Skeletal muscle tissue (tissue), 4 donors: ENCODE measurements around the gene SSMEM1. TPM values are rescaled to one million over a fixed set of nuclear protein-coding genes. Genes with fewer than 3 reads are reported as not detected.

ENCODE experiments used
- H3K27ac ChIP-seq: one replicate; pipeline ENCODE4 v1.7.0; 2013; ENCODE audit warnings: mild to moderate bottlenecking, low read depth, low read length, inconsistent platforms
- H3K27me3 ChIP-seq, 3 donors: one replicate each; pipeline ENCODE4 v1.7.0; 2013; ENCODE audit warnings: low read length in 3 of 3; ENCODE audit not compliant: control insufficient read depth in 3 of 3, insufficient read depth in 3 of 3
- H3K36me3 ChIP-seq, 3 donors: one replicate each; pipeline ENCODE4 v1.7.0; 2013; ENCODE audit warnings: low read length in 3 of 3; ENCODE audit not compliant: control insufficient read depth in 3 of 3, insufficient read depth in 3 of 3
- H3K4me1 ChIP-seq, 3 donors: one replicate each; pipeline ENCODE4 v1.7.0; 2013; ENCODE audit warnings: low read length in 3 of 3, mild to moderate bottlenecking in 3 of 3; ENCODE audit not compliant: control insufficient read depth in 3 of 3, insufficient read depth in 3 of 3
- H3K4me3 ChIP-seq, 3 donors: one replicate each; pipeline ENCODE4 v1.7.0; 2013; ENCODE audit warnings: low read length in 3 of 3
- H3K9ac ChIP-seq, 3 donors: one replicate each; pipeline ENCODE4 v1.7.0; 2013; ENCODE audit warnings: low read length in 3 of 3, mild to moderate bottlenecking in 3 of 3, moderate library complexity in 2 of 3, low read depth in 1 of 3
- H3K9me3 ChIP-seq, 3 donors: one replicate each; pipeline ENCODE4 v1.7.0; 2013; ENCODE audit warnings: low read length in 3 of 3; ENCODE audit not compliant: control insufficient read depth in 3 of 3
- total RNA-seq: library from RNA; depleted of rRNA; stranded (reverse); fragments of >200 nt; gene quantifications from one replicate; pipeline ENCODE4 v1.2.3, GENCODE V29; 2014
- donor health status: Osteomylitis.

The SSMEM1 gene
- total RNA-seq: not detected

- peaks cover 0 to 11% (median 3%) of the 10 kb centered on the region in 3 donors for H3K4me1 ChIP-seq
- H3K36me3 ChIP-seq: peaks cover under 1 to 6% (median under 1%) of the 10 kb centered on the region in 3 donors
- no peak within 1 kb of the TSS for H3K4me3 ChIP-seq
- H3K9ac ChIP-seq: no peak within 1 kb of the TSS
- H3K27ac ChIP-seq: no peak within 1 kb of the TSS
- no peaks in the 10 kb centered on the region for H3K9me3 ChIP-seq
- no peaks in the 10 kb centered on the region for H3K27me3 ChIP-seq
These were observed at the start of gene SSMEM1 for GRCh38 chr7:130207642-130208041. Gene SSMEM1 (plus strand): TSS chr7:130207860. CDS start chr7:130207911, 51 bp downstream.

GRCh38 chr7:130160023-130160422 is 47.6 kb upstream of the SSMEM1 start:
- Histone ChIP-seq H3K9me3 (no peaks in the 10 kb centered on the region), H3K27me3 (no peaks in the 10 kb centered on the region), H3K4me1 (peaks cover 0 to 2% (median 0%) of the 10 kb centered on the region in 3 donors), H3K36me3 (peaks cover 13 to 27% (median 20%) of the 10 kb centered on the region in 3 donors), H3K27ac (no peak overlapping the region), H3K9ac (no peak overlapping the region), H3K4me3 (no peak overlapping the region)

- Histone ChIP-seq H3K9me3 (no peaks in the 10 kb centered on the region), H3K36me3 (peaks cover 13 to 27% (median 20%) of the 10 kb centered on the region in 3 donors), H3K27ac (no peak overlapping the region), H3K9ac (no peak overlapping the region), H3K4me3 (no peak overlapping the region), H3K27me3 (no peaks in the 10 kb centered on the region), H3K4me1 (no peaks in the 10 kb centered on the region)
These were observed 47.2 kb upstream of the SSMEM1 start for GRCh38 chr7:130160455-130160854.

- no peaks in the 10 kb centered on the region for H3K9me3 ChIP-seq
- H3K27ac ChIP-seq: no peak overlapping the region
- no peaks in the 10 kb centered on the region for H3K4me1 ChIP-seq
- H3K9ac ChIP-seq: no peak overlapping the region
- H3K4me3 ChIP-seq: no peak overlapping the region
- H3K36me3 ChIP-seq: peaks cover 13 to 27% (median 20%) of the 10 kb centered on the region in 3 donors
- no peaks in the 10 kb centered on the region for H3K27me3 ChIP-seq
These were observed 45.5 kb upstream of the SSMEM1 start for GRCh38 chr7:130162196-130162595.

GRCh38 chr7:130174237-130174959 is 33.3 kb upstream of the SSMEM1 start:
- no peak overlapping the region for H3K27ac ChIP-seq
- H3K27me3 ChIP-seq: no peaks in the 10 kb centered on the region
- H3K36me3 ChIP-seq: peaks cover 16 to 27% (median 24%) of the 10 kb centered on the region in 3 donors
- H3K4me1 ChIP-seq: no peaks in the 10 kb centered on the region
- no peak overlapping the region for H3K4me3 ChIP-seq
- H3K9ac ChIP-seq: no peak overlapping the region
- H3K9me3 ChIP-seq: no peaks in the 10 kb centered on the region

- peaks cover 13 to 28% (median 26%) of the 10 kb centered on the region in 3 donors for H3K36me3 ChIP-seq
These were observed 29.4 kb upstream of the SSMEM1 start for GRCh38 chr7:130178251-130178650.

GRCh38 chr7:130179631-130180030 is 28.0 kb upstream of the SSMEM1 start:
- H3K9me3 ChIP-seq: no peaks in the 10 kb centered on the region
- no peaks in the 10 kb centered on the region for H3K27me3 ChIP-seq
- H3K36me3 ChIP-seq: peaks cover 8 to 30% (median 24%) of the 10 kb centered on the region in 3 donors
- H3K4me3 ChIP-seq: no peak overlapping the region
- no peaks in the 10 kb centered on the region for H3K4me1 ChIP-seq
- no peak overlapping the region for H3K27ac ChIP-seq
- H3K9ac ChIP-seq: no peak overlapping the region

More at GRCh38 chr7:130178251-130178650, 29.4 kb upstream of the SSMEM1 start:
- no peaks in the 10 kb centered on the region for H3K27me3 ChIP-seq
- H3K9ac ChIP-seq: no peak overlapping the region
- H3K4me3 ChIP-seq: no peak overlapping the region
- no peaks in the 10 kb centered on the region for H3K9me3 ChIP-seq
- no peaks in the 10 kb centered on the region for H3K4me1 ChIP-seq
- H3K27ac ChIP-seq: no peak overlapping the region

- Histone ChIP-seq H3K27me3 (no peaks in the 10 kb centered on the region), H3K9ac (no peak overlapping the region), H3K36me3 (peaks cover 8 to 32% (median 23%) of the 10 kb centered on the region in 3 donors), H3K4me1 (no peaks in the 10 kb centered on the region), H3K4me3 (no peak overlapping the region), H3K27ac (no peak overlapping the region), H3K9me3 (no peaks in the 10 kb centered on the region)
These were observed 26.9 kb upstream of the SSMEM1 start for GRCh38 chr7:130180571-130181262.

GRCh38 chr7:130181263-130181605 is 26.4 kb upstream of the SSMEM1 start:
- Histone ChIP-seq H3K27ac (no peak overlapping the region), H3K4me1 (no peaks in the 10 kb centered on the region), H3K4me3 (no peak overlapping the region), H3K9me3 (no peaks in the 10 kb centered on the region), H3K36me3 (peaks cover 8 to 32% (median 23%) of the 10 kb centered on the region in 3 donors), H3K9ac (no peak overlapping the region), H3K27me3 (no peaks in the 10 kb centered on the region)

GRCh38 chr7:130182990-130183389 is 24.7 kb upstream of the SSMEM1 start:
- no peaks in the 10 kb centered on the region for H3K4me1 ChIP-seq
- H3K27ac ChIP-seq: no peak overlapping the region
- peaks cover 8 to 32% (median 21%) of the 10 kb centered on the region in 3 donors for H3K36me3 ChIP-seq
- H3K9me3 ChIP-seq: no peaks in the 10 kb centered on the region
- no peak overlapping the region for H3K9ac ChIP-seq
- H3K4me3 ChIP-seq: no peak overlapping the region
- H3K27me3 ChIP-seq: no peaks in the 10 kb centered on the region
